GM19328 (cell line): ENCODE measurements around the gene MYPOP.
A peak's percentile ranks its signal among the peaks of the same experiment; 100 is the strongest.

Source experiments
- ATAC-seq: cut with Tn5 transposase; IDR thresholded peaks from one replicate; pipeline ENCODE4 v1.9.1; 2021; ENCODE audit warnings: mild to moderate bottlenecking, moderate library complexity; ENCODE audit not compliant: unreplicated experiment

The MYPOP gene

GRCh38 chr19:45864629-45865082, 37.8 kb downstream of the MYPOP start:
- no peak for ATAC-seq

- no peak for ATAC-seq
Observed at GRCh38 chr19:45863840-45864628, 38.4 kb downstream of the MYPOP start, which contains the start of gene FOXA3. Gene FOXA3, plus strand, starts transcription at chr19:45864326. Its CDS starts 131 bp downstream, at chr19:45864457.

GRCh38 chr19:45863335-45863839, 39.0 kb downstream of the MYPOP start:
- no peak for ATAC-seq

- peak; percentile 86 for ATAC-seq
Observed at GRCh38 chr19:45862564-45863334, 39.7 kb downstream of the MYPOP start, which contains the start of gene SYMPK. Gene SYMPK, minus strand, starts transcription at chr19:45863147. Its CDS starts 8,652 bp downstream, at chr19:45854495.

- ATAC-seq = no peak
Observed at GRCh38 chr19:45862271-45862563, 40.2 kb downstream of the MYPOP start.

GRCh38 chr19:45860359-45861259, 41.8 kb downstream of the MYPOP start:
- no peak for ATAC-seq

GRCh38 chr19:45854167-45854778, 48.1 kb downstream of the MYPOP start:
- ATAC-seq = no peak

- no peak for ATAC-seq
Observed at GRCh38 chr19:45852983-45853382, 49.4 kb downstream of the MYPOP start.

GRCh38 chr19:45852145-45852750, 50.2 kb downstream of the MYPOP start:
- no peak for ATAC-seq

GRCh38 chr19:45848922-45849321, 53.5 kb downstream of the MYPOP start:
- ATAC-seq = no peak

GRCh38 chr19:45847663-45848062, 54.8 kb downstream of the MYPOP start:
- ATAC-seq = no peak

- ATAC-seq = no peak
Observed at GRCh38 chr19:45842198-45842597, 60.2 kb downstream of the MYPOP start.
